ENCODE measurements around the gene RBPMS2.

DNA sequence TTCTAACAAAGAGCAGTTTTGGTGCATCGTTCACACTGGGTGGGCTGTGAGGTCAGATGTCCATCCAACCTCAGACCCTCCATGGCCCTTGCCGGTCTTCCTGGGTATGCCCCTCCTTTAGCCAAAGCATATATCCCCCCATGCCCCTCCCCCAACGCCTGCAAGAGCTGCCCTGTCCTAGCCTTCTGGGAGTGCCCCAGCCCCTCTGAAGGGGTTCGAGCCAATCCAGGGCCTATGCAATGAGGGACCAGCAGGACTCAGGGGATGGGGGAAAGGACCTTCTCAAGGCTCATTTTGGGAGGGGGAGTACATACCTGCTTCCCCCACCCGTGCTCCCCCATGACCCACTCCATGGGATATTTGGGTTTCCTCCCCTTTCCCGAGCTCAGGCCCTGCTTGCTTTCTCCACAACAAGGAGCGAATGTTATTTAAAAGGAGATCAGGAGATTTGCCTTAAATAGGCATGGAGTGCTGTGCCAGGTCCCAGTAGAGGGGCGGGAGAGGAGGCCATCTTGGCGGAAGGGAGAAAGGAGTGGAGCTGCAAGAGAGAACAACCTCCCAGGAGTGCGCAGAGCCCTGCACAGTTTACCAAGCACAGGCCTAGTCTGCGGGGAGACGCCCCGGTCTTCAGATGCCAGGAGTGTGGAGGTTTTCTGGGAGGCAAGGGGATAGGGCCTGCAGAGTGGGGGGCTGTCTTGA is 31.8 kb upstream of the RBPMS2 start:
- TF ChIP-seq CTCF (IDR thresholded peaks at IDR 0.05) (no peak), POLR2A (IDR thresholded peaks at IDR 0.05) (no peak), EP300 (IDR thresholded peaks at IDR 0.05) (no peak)
